Measurements from ENCODE around the gene PRSS33.
A peak's percentile ranks its signal among the peaks of the same experiment; 100 is the strongest.

PRSS33 gene

GRCh38 chr16:2821487-2822157 lies 34.3 kb upstream of the PRSS33 start:
- TF ChIP-seq POLR2A (IDR thresholded peaks at IDR 0.05; ENCODE audit: low read depth, low read length) (no peak), POLR2AphosphoS5 (IDR thresholded peaks at IDR 0.05; ENCODE audit: low read depth, low read length) (no peak), POU2F2 (IDR thresholded peaks at IDR 0.05; ENCODE audit: low read depth, low read length) (no peak), PAX5 (IDR thresholded peaks at IDR 0.05; ENCODE audit: insufficient read depth, low read length, severe bottlenecking) (no peak)
- DNase-seq (ENCODE audit: insufficient read length, low spot score) (no peak), FAIRE-seq (no peak)

- no peak for DNase-seq (ENCODE audit: insufficient read length, low spot score)
- TF ChIP-seq POLR2A (IDR thresholded peaks at IDR 0.05; ENCODE audit: low read depth, low read length) (no peak), POLR2AphosphoS5 (IDR thresholded peaks at IDR 0.05; ENCODE audit: low read depth, low read length) (no peak), PAX5 (IDR thresholded peaks at IDR 0.05; ENCODE audit: insufficient read depth, low read length, severe bottlenecking) (no peak), POU2F2 (IDR thresholded peaks at IDR 0.05; ENCODE audit: low read depth, low read length) (no peak), TAF1 (IDR thresholded peaks at IDR 0.05; ENCODE audit: low read depth, low read length) (no peak), SPI1 (IDR thresholded peaks at IDR 0.05; ENCODE audit: low read depth, low read length) (no peak)
- FAIRE-seq, result no peak
Observed at GRCh38 chr16:2820836-2821486, 33.6 kb upstream of the PRSS33 start.

- FAIRE-seq (no peak), DNase-seq (ENCODE audit: insufficient read length, low spot score) (no peak)
- no peak for TF ChIP-seq SPI1 (IDR thresholded peaks at IDR 0.05; ENCODE audit: low read depth, low read length)
- TF ChIP-seq PAX5 (IDR thresholded peaks at IDR 0.05; ENCODE audit: insufficient read depth, low read length, severe bottlenecking), result no peak
- TF ChIP-seq TAF1 (IDR thresholded peaks at IDR 0.05; ENCODE audit: low read depth, low read length), result no peak
- no peak for TF ChIP-seq POLR2A (IDR thresholded peaks at IDR 0.05; ENCODE audit: low read depth, low read length)
- TF ChIP-seq POU2F2 (IDR thresholded peaks at IDR 0.05; ENCODE audit: low read depth, low read length), result no peak
- no peak for TF ChIP-seq POLR2AphosphoS5 (IDR thresholded peaks at IDR 0.05; ENCODE audit: low read depth, low read length)
Observed at GRCh38 chr16:2819939-2820835, 32.8 kb upstream of the PRSS33 start.

GRCh38 chr16:2819179-2819938 lies 32.0 kb upstream of the PRSS33 start:
- no peak for DNase-seq (ENCODE audit: insufficient read length, low spot score)
- FAIRE-seq, result no peak

GRCh38 chr16:2818272-2818876 lies 31.0 kb upstream of the PRSS33 start:
- TF ChIP-seq POLR2A (IDR thresholded peaks at IDR 0.05; ENCODE audit: low read depth, low read length), result no peak
- no peak for TF ChIP-seq POLR2AphosphoS5 (IDR thresholded peaks at IDR 0.05; ENCODE audit: low read depth, low read length)
- TF ChIP-seq TAF1 (IDR thresholded peaks at IDR 0.05; ENCODE audit: low read depth, low read length), result no peak
- TF ChIP-seq POU2F2 (IDR thresholded peaks at IDR 0.05; ENCODE audit: low read depth, low read length), result no peak
- TF ChIP-seq SPI1 (IDR thresholded peaks at IDR 0.05; ENCODE audit: low read depth, low read length), result no peak
- TF ChIP-seq PAX5 (IDR thresholded peaks at IDR 0.05; ENCODE audit: insufficient read depth, low read length, severe bottlenecking), result no peak
- no peak for DNase-seq (ENCODE audit: insufficient read length, low spot score)
- no peak for FAIRE-seq

More at GRCh38 chr16:2819179-2819938, 32.0 kb upstream of the PRSS33 start:
- no peak for TF ChIP-seq POLR2AphosphoS5 (IDR thresholded peaks at IDR 0.05; ENCODE audit: low read depth, low read length)
- no peak for TF ChIP-seq POLR2A (IDR thresholded peaks at IDR 0.05; ENCODE audit: low read depth, low read length)
- no peak for TF ChIP-seq TAF1 (IDR thresholded peaks at IDR 0.05; ENCODE audit: low read depth, low read length)
- TF ChIP-seq SPI1 (IDR thresholded peaks at IDR 0.05; ENCODE audit: low read depth, low read length), result no peak
- no peak for TF ChIP-seq PAX5 (IDR thresholded peaks at IDR 0.05; ENCODE audit: insufficient read depth, low read length, severe bottlenecking)
- TF ChIP-seq POU2F2 (IDR thresholded peaks at IDR 0.05; ENCODE audit: low read depth, low read length), result no peak

- DNase-seq (ENCODE audit: insufficient read length, low spot score) (no peak), FAIRE-seq (no peak)
- no peak for TF ChIP-seq POU2F2 (IDR thresholded peaks at IDR 0.05; ENCODE audit: low read depth, low read length)
- TF ChIP-seq POLR2AphosphoS5 (IDR thresholded peaks at IDR 0.05; ENCODE audit: low read depth, low read length), result no peak
- TF ChIP-seq SPI1 (IDR thresholded peaks at IDR 0.05; ENCODE audit: low read depth, low read length), result no peak
- TF ChIP-seq TAF1 (IDR thresholded peaks at IDR 0.05; ENCODE audit: low read depth, low read length), result no peak
- no peak for TF ChIP-seq PAX5 (IDR thresholded peaks at IDR 0.05; ENCODE audit: insufficient read depth, low read length, severe bottlenecking)
- TF ChIP-seq POLR2A (IDR thresholded peaks at IDR 0.05; ENCODE audit: low read depth, low read length), result no peak
Observed at GRCh38 chr16:2817340-2818271, 30.2 kb upstream of the PRSS33 start.

- FAIRE-seq (no peak), DNase-seq (ENCODE audit: insufficient read length, low spot score) (peak; percentile 78)
- TF ChIP-seq POLR2A (IDR thresholded peaks at IDR 0.05; ENCODE audit: low read depth, low read length), result no peak
- TF ChIP-seq POLR2AphosphoS5 (IDR thresholded peaks at IDR 0.05; ENCODE audit: low read depth, low read length), result no peak
- no peak for TF ChIP-seq TAF1 (IDR thresholded peaks at IDR 0.05; ENCODE audit: low read depth, low read length)
- no peak for TF ChIP-seq PAX5 (IDR thresholded peaks at IDR 0.05; ENCODE audit: insufficient read depth, low read length, severe bottlenecking)
Observed at GRCh38 chr16:2816751-2817339, 29.5 kb upstream of the PRSS33 start, which contains the start of gene PRSS21. PRSS21 (plus strand) TSS chr16:2817237; CDS start chr16:2817269, 32 bp downstream.

All from GM12891 (cell line).